Tibial artery (tissue), 4 donors: ENCODE results near the gene CISD1.
A peak's percentile ranks its signal among the peaks of the same experiment; 100 is the strongest.

Experiments used
- DNase-seq, 2 donors: peaks; one replicate each; pipeline ENCODE4 v3.0.0-alpha.2; 2019
- H3K27ac ChIP-seq, 2 donors: fragments of 200-600 bp; sonication (generic) in 1 of 2; 1 replicate in 1 of 2; 2 replicates in 1 of 2; pipeline ENCODE4 v1.5.1; 2018 to 2019; ENCODE audit warnings: mild to moderate bottlenecking in 1 of 2
- H3K27me3 ChIP-seq, 2 donors: fragments of 200-600 bp; sonication (generic) in 1 of 2; one replicate each; pipeline versions ENCODE4 v1.5.1 to v1.6.0; 2016 to 2019
- H3K36me3 ChIP-seq, 3 donors: fragments of 200-600 bp; sonication (generic) in 2 of 3; one replicate each; pipeline ENCODE4 v1.5.1; 2016 to 2019; ENCODE audit warnings: mild to moderate bottlenecking in 2 of 3
- H3K4me1 ChIP-seq, 4 donors: fragments of 200-600 bp; sonication (generic) in 2 of 4; 1 replicate in 3 of 4; 2 replicates in 1 of 4; pipeline ENCODE4 v1.5.1; 2016 to 2019
- H3K4me3 ChIP-seq, 2 donors: fragments of 200-600 bp; sonication (generic) in 1 of 2; 1 replicate in 1 of 2; 2 replicates in 1 of 2; pipeline ENCODE4 v1.5.1; 2018 to 2019; ENCODE audit warnings: mild to moderate bottlenecking in 2 of 2
- H3K9me3 ChIP-seq, 3 donors: fragments of 200-600 bp; sonication (generic) in 1 of 3; one replicate each; pipeline ENCODE4 v1.5.1; 2016 to 2019
- intact Hi-C: fragments of 100-400 bp; cut with DNase I; formaldehyde crosslinking; loops from one replicate; pipeline ENCODE4 v1.15.0; 2023; ENCODE audit warnings: low total_unique reads
- TF ChIP-seq, protein P1 (sequence below), 2 experiments: fragments of 200-600 bp in 1 of 2; fragments of 450-650 bp in 1 of 2; IDR thresholded peaks; one replicate each; pipeline ENCODE4 v1.5.1; 2017 to 2019; ENCODE audit warnings: antibody characterized with exemption in 2 of 2, mild to moderate bottlenecking in 1 of 2, moderate library complexity in 1 of 2

Gene CISD1

DNA sequence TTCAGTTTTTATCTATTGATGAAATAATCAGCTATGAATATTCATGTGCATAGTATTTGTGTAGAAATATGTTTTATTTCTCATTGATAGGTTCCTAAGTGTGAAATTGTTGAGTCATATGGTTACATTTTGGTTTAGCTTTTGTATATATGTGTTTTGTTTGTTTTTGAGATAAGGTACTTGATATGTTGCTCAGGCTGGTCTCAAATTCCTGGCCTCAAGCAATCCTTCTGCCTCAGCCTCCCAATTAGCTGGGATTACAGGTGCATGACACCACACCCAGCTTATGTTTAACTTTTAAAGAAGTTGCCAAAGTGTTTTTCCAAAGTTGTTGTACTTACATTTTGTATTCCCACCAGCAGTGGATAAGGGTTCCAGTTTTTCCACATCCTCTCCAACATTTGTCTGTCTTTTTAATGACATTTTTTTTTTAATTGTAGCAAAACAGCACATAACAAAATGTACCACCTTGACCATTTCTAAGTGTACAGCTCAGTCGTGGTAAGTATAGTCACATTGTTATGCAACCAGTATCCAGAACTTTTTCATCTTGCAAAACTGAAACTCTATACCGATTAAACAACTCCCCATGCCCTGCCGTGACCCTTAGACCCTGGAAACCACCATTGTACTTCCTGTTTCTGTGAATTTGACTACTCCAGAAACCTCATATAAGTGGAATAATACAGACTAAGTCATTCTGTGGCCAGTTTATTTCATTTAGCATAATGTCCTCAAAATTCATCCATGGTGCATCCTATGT, 53.3 kb downstream of the CISD1 start:
- Histone ChIP-seq H3K4me1 (no peaks in the 10 kb centered on the region), H3K27ac (no peak overlapping the region), H3K9me3 (no peaks in the 10 kb centered on the region), H3K27me3 (no peaks in the 10 kb centered on the region), H3K36me3 (no peaks in the 10 kb centered on the region), H3K4me3 (no peak overlapping the region)
- peak in 1 of 2 donors; percentile 42 for DNase-seq
- TF ChIP-seq, protein P1, sequence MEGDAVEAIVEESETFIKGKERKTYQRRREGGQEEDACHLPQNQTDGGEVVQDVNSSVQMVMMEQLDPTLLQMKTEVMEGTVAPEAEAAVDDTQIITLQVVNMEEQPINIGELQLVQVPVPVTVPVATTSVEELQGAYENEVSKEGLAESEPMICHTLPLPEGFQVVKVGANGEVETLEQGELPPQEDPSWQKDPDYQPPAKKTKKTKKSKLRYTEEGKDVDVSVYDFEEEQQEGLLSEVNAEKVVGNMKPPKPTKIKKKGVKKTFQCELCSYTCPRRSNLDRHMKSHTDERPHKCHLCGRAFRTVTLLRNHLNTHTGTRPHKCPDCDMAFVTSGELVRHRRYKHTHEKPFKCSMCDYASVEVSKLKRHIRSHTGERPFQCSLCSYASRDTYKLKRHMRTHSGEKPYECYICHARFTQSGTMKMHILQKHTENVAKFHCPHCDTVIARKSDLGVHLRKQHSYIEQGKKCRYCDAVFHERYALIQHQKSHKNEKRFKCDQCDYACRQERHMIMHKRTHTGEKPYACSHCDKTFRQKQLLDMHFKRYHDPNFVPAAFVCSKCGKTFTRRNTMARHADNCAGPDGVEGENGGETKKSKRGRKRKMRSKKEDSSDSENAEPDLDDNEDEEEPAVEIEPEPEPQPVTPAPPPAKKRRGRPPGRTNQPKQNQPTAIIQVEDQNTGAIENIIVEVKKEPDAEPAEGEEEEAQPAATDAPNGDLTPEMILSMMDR (IDR thresholded peaks at IDR 0.05), result no peak
- intact Hi-C loops, result no loop called here

DNA sequence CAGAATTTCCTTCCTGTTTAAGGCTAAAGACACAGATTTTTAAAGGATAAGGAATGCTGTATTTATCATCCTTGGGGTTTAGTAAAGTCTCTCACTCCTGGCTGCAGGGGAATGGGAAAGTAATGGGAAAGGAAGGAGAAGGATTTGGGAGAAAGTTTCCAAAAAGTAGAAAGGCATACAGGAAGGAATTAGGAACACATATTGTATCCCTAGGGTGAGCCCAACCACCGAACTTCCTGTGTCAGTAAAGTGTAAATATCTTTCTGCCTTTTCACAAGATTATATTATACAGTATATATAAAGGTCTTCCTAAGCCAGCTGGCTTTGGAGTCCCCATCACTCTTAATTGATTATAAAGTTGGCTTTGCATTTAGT, 53.9 kb downstream of the CISD1 start:
- Histone ChIP-seq H3K4me3 (no peak overlapping the region), H3K27ac (no peak overlapping the region), H3K9me3 (no peaks in the 10 kb centered on the region), H3K4me1 (no peaks in the 10 kb centered on the region), H3K36me3 (no peaks in the 10 kb centered on the region), H3K27me3 (no peaks in the 10 kb centered on the region)
- TF ChIP-seq, protein P1 (IDR thresholded peaks at IDR 0.05), result no peak
- intact Hi-C loops, result no loop called here
- DNase-seq, result no peak

GRCh38 chr10:58326967-58327381, 58.0 kb downstream of the CISD1 start:
- Histone ChIP-seq H3K27ac (peak overlapping the region in 1 of 2 donors; percentile 32), H3K9me3 (no peaks in the 10 kb centered on the region), H3K4me3 (peak overlapping the region; percentile 24 to 27), H3K27me3 (no peaks in the 10 kb centered on the region), H3K4me1 (no peaks in the 10 kb centered on the region), H3K36me3 (no peaks in the 10 kb centered on the region)
- TF ChIP-seq, protein P1 (IDR thresholded peaks at IDR 0.05), result no peak
- DNase-seq, result peak; percentile 47 to 67
- intact Hi-C loops, result no loop called here

DNA sequence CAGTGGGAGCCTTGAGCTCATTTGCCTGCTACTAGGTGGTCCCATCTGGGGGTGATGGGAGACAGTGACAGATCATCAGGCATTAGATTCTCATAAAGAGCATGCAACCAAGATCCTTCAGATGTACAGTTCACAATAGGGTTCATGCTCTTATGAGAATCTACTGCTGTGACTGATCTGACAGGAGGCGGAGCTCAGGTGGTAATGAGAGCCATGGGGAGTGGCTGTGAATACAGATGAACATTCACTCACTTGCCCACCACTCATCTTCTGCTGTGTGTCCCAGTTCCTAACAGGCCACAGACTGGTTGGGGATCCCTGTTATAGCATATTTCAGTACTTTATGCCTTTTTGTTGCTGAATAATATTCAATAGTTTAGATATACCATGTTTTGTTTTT, 59.3 kb downstream of the CISD1 start:
- H3K4me1 ChIP-seq, result no peaks in the 10 kb centered on the region
- no peak overlapping the region for H3K4me3 ChIP-seq
- DNase-seq, result no peak
- H3K9me3 ChIP-seq, result no peaks in the 10 kb centered on the region
- intact Hi-C loops, result no loop called here
- H3K27me3 ChIP-seq, result no peaks in the 10 kb centered on the region
- H3K36me3 ChIP-seq, result no peaks in the 10 kb centered on the region
- no peak overlapping the region for H3K27ac ChIP-seq
- TF ChIP-seq, protein P1 (IDR thresholded peaks at IDR 0.05), result no peak

GRCh38 chr10:58330431-58330830, 61.5 kb downstream of the CISD1 start:
- TF ChIP-seq, protein P1 (IDR thresholded peaks at IDR 0.05), result no peak
- no peaks in the 10 kb centered on the region for H3K27me3 ChIP-seq
- H3K36me3 ChIP-seq, result no peaks in the 10 kb centered on the region
- H3K4me3 ChIP-seq, result no peak overlapping the region
- H3K9me3 ChIP-seq, result no peaks in the 10 kb centered on the region
- peaks cover 0 to 8% (median 2%) of the 10 kb centered on the region in 4 donors for H3K4me1 ChIP-seq
- no peak for DNase-seq
- intact Hi-C loops, result no loop called here
- no peak overlapping the region for H3K27ac ChIP-seq
